SK-N-SH treated with all-trans-retinoic acid at 6 μM for 48 hours (cell line): ENCODE data around the gene SLC22A12.

ENCODE experiments used
- BACH2 ChIP-seq: fragments of 250-450 bp; sonication (Bioruptor Pico); IDR thresholded peaks from 2 replicates; pipeline ENCODE4 v1.9.0; 2021; ENCODE audit warnings: mild to moderate bottlenecking, borderline replicate concordance
- ESRRG ChIP-seq: fragments of 250-450 bp; sonication (Bioruptor Pico); IDR thresholded peaks from 2 replicates; pipeline ENCODE4 v1.6.1; 2021; ENCODE audit warnings: mild to moderate bottlenecking
- ISL1 ChIP-seq: fragments of 250-450 bp; sonication (Bioruptor Pico); IDR thresholded peaks from 2 replicates; pipeline ENCODE4 v2.1.2; 2022; ENCODE audit warnings: mild to moderate bottlenecking, moderate library complexity
- PPARA ChIP-seq: fragments of 250-450 bp; sonication (Bioruptor Pico); IDR thresholded peaks from 2 replicates; pipeline ENCODE4 v1.5.0; 2020; ENCODE audit warnings: mild to moderate bottlenecking, borderline replicate concordance
- RARB ChIP-seq: fragments of 250-450 bp; sonication (Bioruptor Pico); IDR thresholded peaks from 2 replicates; pipeline ENCODE4 v1.8.0; 2021; ENCODE audit warnings: mild to moderate bottlenecking, moderate library complexity
- SNAI2 ChIP-seq: fragments of 250-450 bp; sonication (Bioruptor Pico); IDR thresholded peaks from 2 replicates; pipeline ENCODE4 v1.5.0; 2020; ENCODE audit warnings: mild to moderate bottlenecking, moderate library complexity
- TOX ChIP-seq: fragments of 250-450 bp; sonication (Bioruptor Pico); IDR thresholded peaks from 2 replicates; pipeline ENCODE4 v1.8.0; 2021; ENCODE audit warnings: mild to moderate bottlenecking, moderate library complexity, borderline replicate concordance
- ZC3H10 ChIP-seq: fragments of 250-450 bp; sonication (Bioruptor Pico); IDR thresholded peaks from 2 replicates; pipeline ENCODE4 v1.5.1; 2021; ENCODE audit warnings: mild to moderate bottlenecking, moderate library complexity
- ZFP30 ChIP-seq: fragments of 450-650 bp; formaldehyde crosslinking; IDR thresholded peaks from 2 replicates; pipeline ENCODE4 v1.5.0; 2022; ENCODE audit warnings: mild to moderate bottlenecking, moderate library complexity
- TF ChIP-seq, protein P1 (sequence below): fragments of 250-450 bp; sonication (Bioruptor Pico); IDR thresholded peaks from 2 replicates; pipeline ENCODE4 v1.8.0; 2020; ENCODE audit warnings: mild to moderate bottlenecking, moderate library complexity, borderline replicate concordance
- TF ChIP-seq, protein P2 (sequence below): fragments of 250-450 bp; sonication (Bioruptor Pico); IDR thresholded peaks from 2 replicates; pipeline ENCODE4 v1.5.1; 2020; ENCODE audit warnings: low read depth, mild to moderate bottlenecking, moderate library complexity

DNA sequence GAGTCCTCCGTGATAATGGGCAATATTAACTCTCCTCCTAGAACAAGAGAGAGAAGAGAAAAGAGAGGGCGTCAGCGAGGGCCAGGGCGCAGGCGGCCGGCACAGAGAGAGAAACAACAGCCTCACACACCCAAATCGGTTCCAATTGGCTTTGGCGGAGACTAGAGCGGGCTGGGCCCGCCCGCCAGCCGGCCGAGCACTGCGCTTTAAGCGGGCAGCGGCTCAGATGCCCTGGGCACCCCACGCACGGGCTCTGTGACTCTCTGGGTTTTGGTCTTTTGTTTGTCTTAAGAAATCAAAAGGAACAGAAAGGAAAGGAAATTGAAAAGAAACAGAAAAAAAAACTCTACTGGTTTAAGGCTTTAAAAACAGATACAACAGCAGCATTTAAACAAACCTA is 17.0 kb downstream of the SLC22A12 start:
- no peak for TF ChIP-seq BACH2 (CRISPR knock-in tag)
- no peak for TF ChIP-seq RARB (CRISPR knock-in tag)
- TF ChIP-seq SNAI2 (CRISPR knock-in tag), result no peak
- no peak for TF ChIP-seq PPARA (CRISPR knock-in tag)
- TF ChIP-seq ZC3H10 (CRISPR knock-in tag), result no peak
- TF ChIP-seq, protein P1, sequence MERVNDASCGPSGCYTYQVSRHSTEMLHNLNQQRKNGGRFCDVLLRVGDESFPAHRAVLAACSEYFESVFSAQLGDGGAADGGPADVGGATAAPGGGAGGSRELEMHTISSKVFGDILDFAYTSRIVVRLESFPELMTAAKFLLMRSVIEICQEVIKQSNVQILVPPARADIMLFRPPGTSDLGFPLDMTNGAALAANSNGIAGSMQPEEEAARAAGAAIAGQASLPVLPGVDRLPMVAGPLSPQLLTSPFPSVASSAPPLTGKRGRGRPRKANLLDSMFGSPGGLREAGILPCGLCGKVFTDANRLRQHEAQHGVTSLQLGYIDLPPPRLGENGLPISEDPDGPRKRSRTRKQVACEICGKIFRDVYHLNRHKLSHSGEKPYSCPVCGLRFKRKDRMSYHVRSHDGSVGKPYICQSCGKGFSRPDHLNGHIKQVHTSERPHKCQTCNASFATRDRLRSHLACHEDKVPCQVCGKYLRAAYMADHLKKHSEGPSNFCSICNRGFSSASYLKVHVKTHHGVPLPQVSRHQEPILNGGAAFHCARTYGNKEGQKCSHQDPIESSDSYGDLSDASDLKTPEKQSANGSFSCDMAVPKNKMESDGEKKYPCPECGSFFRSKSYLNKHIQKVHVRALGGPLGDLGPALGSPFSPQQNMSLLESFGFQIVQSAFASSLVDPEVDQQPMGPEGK (CRISPR knock-in tag), result no peak
- TF ChIP-seq ESRRG (CRISPR knock-in tag), result no peak
- TF ChIP-seq, protein P2, sequence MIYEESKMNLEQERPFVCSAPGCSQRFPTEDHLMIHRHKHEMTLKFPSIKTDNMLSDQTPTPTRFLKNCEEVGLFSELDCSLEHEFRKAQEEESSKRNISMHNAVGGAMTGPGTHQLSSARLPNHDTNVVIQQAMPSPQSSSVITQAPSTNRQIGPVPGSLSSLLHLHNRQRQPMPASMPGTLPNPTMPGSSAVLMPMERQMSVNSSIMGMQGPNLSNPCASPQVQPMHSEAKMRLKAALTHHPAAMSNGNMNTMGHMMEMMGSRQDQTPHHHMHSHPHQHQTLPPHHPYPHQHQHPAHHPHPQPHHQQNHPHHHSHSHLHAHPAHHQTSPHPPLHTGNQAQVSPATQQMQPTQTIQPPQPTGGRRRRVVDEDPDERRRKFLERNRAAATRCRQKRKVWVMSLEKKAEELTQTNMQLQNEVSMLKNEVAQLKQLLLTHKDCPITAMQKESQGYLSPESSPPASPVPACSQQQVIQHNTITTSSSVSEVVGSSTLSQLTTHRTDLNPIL, result no peak
- no peak for TF ChIP-seq ISL1 (CRISPR knock-in tag)
- no peak for TF ChIP-seq TOX (CRISPR knock-in tag)
- TF ChIP-seq ZFP30 (CRISPR knock-in tag), result no peak
